Measurements from ENCODE around the gene C21orf58.

C21orf58 gene

DNA sequence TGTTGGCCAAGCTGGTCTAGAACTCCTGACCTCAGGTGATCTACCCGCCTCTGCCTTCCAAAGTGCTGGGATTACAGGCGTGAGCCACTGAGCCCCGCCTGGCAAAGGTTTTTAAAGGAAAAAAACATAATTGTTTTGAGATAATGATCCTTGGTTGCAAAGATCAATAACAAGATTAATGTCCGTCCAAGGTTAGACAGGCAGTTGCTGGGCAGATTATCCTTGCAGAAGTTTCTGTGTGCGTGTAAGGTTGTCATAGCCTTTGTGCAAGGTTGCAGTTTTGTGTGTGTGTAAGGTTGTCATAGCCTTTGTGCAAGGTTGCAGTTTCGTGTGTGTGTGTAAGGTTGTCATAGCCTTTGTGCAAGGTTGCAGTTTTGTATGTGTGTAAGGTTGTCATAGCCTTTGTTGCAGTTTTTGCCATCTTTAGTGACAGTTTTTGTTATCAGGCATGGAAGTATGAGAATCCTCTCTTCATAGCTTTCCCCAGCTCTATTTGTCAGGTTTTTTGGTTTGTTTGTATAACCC is 34.0 kb downstream of the C21orf58 start:
- DNase-seq = no peak

DNA sequence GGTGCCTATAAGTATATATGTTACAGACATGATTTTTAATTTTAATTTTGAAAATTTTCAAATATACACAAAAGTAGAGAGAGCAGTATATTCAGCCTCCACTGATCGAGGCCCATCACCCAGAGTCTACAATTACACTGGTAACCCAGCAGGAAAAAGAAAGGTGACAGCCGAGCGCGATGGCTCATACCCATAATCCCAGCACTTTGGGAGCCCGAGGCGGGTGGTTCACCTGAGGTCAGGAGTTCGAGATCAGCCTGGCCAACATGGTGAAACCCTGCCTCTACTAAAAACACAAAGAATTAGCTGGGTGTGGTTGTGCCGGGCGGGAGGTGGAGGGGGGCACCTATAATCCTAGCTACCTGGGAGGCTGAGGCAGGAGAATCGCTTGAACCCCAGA is 36.1 kb downstream of the C21orf58 start:
- DNase-seq = no peak

DNA sequence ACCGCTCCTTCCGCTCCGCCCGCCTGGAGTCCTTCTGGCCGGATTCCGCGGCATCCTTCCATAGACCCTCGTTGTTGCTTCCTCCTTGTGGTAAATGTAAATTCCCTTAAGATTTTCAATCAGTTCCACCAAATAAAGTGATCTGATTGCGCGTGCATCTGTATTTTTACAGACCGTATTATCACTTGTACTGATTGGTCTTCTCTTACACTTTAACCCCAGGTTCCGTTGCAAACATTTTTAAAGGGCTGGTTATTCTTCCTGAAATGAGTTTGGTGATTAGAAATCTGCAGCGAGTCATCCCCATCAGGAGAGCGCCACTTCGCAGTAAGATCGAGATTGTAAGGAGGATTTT is 37.0 kb downstream of the C21orf58 start:
- no peak for DNase-seq

DNA sequence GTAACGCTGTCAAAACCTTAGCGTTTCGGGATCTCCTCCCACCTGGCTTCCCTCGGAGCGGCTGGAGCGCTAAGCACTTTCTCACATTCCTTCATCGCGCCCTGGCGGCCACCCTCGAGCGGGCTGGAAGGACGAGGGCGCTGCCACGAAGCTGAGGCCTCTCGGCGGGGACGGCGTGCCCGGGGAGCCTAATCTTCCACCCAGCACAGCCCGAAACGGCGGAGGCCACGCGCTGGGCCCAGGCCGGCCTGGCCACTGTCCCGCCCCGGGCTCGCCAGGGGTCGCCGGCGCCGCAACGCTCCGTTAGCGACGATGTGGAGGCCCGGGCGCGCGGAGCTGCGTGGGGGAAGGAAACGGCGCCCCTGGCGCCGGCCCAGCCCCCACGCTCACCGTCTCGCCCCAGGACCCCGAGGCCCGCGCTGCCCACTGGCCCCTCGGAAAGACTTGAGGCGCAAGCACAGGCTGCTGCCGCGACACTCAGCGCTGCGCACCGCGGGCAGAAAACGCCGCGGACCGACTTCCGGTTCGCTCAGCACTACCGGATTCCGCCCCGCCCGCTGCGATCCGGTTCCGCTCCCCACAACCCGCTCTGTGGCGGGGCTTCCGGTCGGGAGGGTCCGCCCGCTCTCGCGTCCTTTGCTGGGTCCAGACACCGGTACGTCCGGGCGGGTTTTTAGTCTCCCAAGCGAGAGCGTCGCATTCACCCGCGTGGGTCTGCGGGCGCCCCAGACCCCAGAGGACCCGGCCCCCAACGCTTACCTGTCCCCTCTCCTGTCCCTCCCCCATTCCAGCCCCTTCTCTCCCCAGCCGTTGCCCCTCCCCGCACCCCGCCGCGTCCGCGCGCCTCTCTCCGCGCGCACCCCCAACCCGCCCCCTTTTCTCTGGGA is 37.7 kb downstream of the C21orf58 start, which contains the start of gene YBEY:
Gene YBEY, plus strand, starts transcription at position 582 of the 887 bp plus-strand sequence. CDS start 572 bp downstream, outside the sequence.
- DNase-seq = peak; percentile 91

DNA sequence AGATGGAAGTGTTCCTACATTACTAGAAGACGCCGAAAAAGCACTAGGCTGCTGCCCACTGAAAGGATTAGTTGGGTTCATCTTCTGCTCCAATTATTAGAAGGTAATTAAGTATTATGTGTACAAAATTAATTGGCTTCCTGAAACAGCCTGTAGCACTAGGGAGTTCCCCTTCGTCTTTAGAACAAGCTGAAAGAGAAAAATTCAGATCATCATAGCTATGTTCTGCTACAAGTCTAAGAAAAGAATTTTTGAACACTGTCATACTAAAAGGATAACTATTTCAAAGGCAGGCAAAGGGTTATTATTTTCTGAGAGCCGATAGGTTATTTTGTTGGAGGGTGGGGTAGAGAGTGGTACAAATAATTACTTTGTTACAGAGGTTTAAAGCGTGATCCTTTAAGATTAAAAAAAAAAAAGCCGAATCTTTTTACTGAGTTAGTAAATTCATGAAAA is 38.4 kb downstream of the C21orf58 start, which contains the start of gene MCM3AP:
Gene MCM3AP, minus strand, starts transcription at position 406 of the 456 bp plus-strand sequence. Its CDS starts 325 bp downstream, at position 81.
- DNase-seq = no peak

DNA sequence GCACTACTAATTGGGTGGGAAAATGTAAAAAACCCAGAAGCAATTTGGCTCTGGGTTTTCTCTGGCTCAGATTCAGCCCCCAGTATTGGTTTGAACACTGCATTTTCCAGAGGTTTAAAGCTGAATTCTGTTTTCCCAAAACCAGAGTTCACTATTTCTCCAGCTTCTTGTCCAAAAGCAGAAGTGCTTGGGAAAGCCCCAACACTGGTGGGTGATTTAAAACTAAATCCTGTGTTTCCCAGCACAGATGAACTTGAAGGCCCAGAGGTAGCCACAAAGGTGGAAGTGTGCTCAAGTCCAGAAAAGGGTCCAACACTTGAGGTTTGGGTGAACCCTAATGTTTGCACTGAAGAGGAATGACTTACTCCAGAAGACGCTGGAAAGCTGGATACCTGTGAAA is 38.9 kb downstream of the C21orf58 start:
- DNase-seq = no peak

DNA sequence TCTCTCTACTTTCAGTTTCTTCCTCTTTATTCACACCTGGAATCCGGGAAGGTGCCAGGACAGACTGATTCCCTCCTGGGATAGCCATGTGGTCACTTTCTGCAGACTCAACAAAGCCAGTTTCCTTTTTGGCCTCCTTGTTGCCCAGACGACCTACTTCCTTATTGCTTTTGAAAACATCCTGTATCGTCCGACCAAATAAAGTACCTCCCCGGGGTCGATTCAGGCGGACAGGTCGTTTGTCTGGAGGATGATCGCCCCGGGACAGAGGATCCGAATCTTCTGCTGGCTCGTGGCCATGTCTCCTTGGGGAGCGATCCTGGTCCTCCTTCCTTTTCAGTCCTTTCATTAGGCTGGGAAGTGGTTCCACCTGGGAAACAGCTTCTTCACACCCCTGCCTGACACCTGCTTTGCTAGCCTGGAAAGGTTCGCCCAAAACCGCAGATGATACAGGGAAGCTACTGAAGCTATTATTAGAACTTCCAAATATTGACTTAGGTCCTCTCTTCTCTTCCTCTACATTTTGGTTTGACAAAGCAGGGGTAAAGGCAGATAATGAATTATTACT is 39.5 kb downstream of the C21orf58 start:
- DNase-seq = no peak

GRCh38 chr21:46274797-46275390 is 48.8 kb downstream of the C21orf58 start:
- no peak for DNase-seq

DNA sequence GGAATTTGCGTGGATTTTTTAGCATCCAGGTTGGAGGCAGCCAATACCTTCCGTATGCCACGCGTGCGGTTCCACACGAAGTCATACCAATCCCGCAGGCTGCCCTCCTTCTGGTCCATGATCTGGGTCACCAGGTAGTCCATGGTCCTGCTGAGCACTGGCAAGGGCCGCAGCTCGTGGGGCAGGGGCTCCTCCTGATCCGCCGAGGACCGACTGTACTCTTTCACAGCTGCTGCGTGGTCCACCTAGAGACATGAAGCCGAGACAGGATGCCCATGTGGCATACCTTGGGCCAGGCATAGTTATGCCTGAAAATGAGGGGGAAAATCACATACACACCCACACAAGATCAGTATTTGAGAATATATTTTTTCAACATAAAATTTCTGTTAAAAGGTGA is 50.3 kb downstream of the C21orf58 start:
- DNase-seq = no peak

DNA sequence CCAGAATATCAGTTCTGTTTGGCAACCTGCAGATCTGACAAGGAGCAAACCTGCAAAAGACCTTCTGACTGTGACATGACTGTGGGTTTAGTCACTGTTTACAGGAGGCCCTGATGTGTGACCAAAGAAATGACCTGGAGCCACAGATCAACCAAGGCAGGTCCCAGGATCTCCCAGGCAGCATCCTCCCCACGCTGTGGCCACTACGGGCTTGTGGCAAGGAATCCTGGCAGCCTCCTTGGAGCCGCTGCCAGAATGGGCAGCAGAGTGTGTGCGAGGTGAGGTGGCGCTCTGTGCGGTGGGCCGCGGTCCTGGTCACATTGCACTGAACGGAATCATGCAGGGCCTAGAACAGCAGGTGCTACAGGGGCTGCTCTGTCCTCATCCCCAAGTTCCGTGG is 54.2 kb downstream of the C21orf58 start:
- no peak for DNase-seq

- no peak for DNase-seq
Observed at GRCh38 chr21:46268371-46268770, 55.3 kb downstream of the C21orf58 start.

- DNase-seq = no peak
Observed at GRCh38 chr21:46266946-46267345, 56.7 kb downstream of the C21orf58 start.

DNA sequence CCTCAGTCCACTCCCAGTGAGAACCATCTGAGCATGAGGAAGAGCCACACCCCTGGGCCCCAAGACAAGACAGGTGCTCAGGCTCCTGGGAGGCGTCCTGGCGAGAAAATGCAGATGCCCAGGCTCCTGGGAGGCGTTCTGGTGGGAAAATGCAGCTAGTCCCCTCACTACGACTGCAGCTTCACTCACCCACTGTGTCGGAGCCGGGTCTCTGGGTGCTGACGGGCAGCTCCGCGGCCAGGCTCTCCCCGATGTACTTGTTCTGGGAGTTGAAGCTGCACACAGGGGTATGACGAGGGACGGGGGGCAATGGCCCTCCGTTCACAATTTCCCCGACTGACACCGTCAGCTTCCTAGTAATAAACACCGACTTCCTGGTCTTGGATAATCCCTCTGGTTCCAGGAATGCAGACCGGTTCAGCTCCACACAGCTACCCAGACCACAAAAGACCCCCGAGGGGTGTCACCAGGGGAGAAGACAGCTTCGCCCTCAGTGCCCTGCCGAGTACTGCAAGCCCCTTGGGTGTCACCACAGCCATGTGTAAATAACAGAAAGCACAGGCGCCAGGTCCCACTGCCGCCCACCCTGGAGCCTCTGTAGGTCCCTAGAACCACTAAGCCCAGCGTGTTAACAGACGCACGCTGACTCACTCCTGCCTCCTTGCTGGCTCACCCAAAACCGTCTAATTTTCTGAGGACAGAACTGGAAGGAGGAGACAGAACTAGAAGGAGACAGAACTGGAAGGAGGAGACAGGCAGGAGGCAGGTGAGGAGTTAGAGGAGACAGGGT is 57.7 kb downstream of the C21orf58 start:
- no peak for DNase-seq

DNA sequence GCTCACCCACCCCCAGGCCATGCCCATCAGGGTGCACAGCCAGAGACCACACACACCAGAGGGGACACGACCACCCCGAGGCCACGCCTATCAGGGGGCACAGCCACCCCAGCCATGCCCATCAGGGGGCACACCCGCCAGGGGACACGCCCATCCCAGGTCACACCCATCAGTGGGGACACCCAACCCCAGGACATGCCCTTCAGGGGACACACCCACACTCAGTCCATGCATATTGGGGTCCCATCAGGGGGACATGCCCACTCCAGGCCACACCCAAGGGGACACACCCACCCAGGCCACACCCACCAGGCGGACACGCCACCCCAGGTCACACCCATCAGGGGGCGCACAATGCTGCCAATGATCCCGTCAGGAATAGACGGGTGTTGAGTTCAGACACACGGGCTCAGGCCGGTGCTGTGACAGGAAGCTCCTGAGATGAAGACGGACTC is 59.0 kb downstream of the C21orf58 start:
- no peak for DNase-seq

- DNase-seq = no peak
Observed at GRCh38 chr21:46264046-46264689, 59.5 kb downstream of the C21orf58 start.

- no peak for DNase-seq
Observed at GRCh38 chr21:46256501-46256994, 67.1 kb downstream of the C21orf58 start.

- DNase-seq = no peak
Observed at GRCh38 chr21:46255758-46256337, 67.8 kb downstream of the C21orf58 start.

DNA sequence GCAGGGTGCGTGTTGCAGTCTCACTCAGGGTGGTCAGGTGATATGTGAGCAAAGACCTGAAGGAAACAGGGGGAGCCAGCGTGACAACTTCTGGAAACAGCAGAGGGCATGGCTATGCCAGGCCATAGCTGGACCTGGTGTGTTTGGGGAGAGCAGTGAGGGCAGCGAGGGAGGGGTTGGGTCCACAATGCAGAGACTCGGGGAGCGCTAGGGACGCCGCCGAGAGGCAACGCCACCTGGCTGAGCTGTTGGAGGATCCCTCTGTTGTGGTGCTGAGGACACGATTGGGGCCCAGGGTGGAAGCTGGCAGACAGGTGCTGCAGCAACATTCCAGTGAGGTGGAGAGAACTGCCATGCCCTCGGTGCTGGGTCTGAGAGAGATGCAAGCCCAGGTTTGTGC is 68.5 kb downstream of the C21orf58 start:
- no peak for DNase-seq

- DNase-seq = no peak
Observed at GRCh38 chr21:46254208-46254975, 69.3 kb downstream of the C21orf58 start.

- DNase-seq = no peak
Observed at GRCh38 chr21:46253610-46254124, 70.0 kb downstream of the C21orf58 start.

Data from NCI-H2227 treated with DMSO at 0.1 percent for 48 hours (cell line).